ENCODE data around the gene NMNAT2. TPM values are rescaled to one million over a fixed set of nuclear protein-coding genes. Genes with fewer than 3 reads are reported as not detected.

The NMNAT2 gene
- total and polyA plus RNA-seq, 2 donors = 0.23 to 0.28 TPM

DNA sequence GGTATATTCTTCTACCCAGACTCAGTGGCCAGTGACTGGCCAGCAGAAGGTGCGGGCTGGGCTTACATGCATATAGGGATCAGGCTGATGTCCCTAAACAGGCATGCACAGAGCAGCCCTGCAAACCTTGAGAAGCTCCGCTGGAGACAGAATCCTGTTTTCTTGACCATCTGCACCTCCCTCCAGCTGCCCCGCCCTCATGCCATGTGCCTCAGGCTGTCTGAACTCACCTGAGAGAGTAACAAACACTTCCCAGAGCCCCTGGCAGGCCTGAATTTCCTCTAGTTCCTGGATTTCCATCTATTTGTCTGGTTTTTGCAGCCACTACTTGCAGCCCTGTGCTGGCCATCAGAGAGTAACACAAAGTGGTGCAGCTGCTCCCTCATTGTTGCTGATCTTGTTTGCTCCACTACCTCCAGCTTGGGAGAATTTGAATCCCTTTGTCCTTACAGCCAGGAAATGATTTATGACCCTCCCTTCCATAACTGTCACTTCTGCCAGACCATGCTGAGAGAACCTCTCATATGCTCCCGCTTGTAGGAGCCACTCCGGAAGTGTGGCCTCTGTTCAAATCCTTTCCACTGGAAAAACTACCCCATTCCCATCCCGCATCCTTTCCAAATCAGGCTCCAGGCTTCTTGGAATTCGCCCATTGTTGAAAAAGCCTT is 113.6 kb downstream of the NMNAT2 start:
- no peak for DNase-seq (ENCODE audit: low read depth in 6 of 9, low spot score in 9 of 9)
- 96% methylated on average over 7 of the region's 7 CpGs for WGBS
- Histone ChIP-seq H3K27ac (ENCODE audit: low read depth in 1 of 2, low read length in 1 of 2) (no peak overlapping the region), H3K9me3 (ENCODE audit: control insufficient read depth in 2 of 2, insufficient read depth in 1 of 2, low read length in 1 of 2) (no peaks in the 10 kb centered on the region), H3K27me3 (ENCODE audit: control insufficient read depth in 2 of 2, insufficient read depth in 1 of 2, low read length in 1 of 2) (no peaks in the 10 kb centered on the region), H3K4me3 (ENCODE audit: low read length in 2 of 2) (no peak overlapping the region), H3K4me1 (ENCODE audit: control insufficient read depth in 2 of 2, insufficient read depth in 2 of 2, low read length in 2 of 2) (no peaks in the 10 kb centered on the region), H3K36me3 (ENCODE audit: control insufficient read depth in 2 of 2, insufficient read depth in 2 of 2, low read length in 1 of 2) (no peaks in the 10 kb centered on the region)

DNA sequence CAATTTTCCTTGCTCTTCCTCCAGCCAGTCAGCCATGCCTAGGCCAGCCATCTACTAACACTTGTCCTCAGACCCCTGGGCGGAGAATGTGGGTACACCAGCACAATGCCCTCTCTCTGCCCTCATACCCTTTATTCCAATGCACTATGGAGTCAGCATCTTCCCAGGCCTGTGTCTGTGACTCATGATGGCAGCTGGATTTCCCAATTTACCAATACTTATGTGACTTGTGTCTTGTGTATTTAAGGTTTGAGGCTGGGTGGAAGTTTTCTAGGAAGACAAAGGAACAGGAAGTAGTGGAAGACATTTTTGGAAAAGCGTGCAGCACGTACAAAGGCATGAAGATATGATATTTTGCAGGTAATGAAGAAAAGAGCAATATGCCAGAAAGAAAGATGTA is 114.3 kb downstream of the NMNAT2 start:
- no peak for DNase-seq (ENCODE audit: low read depth in 6 of 9, low spot score in 9 of 9)
- Histone ChIP-seq H3K36me3 (ENCODE audit: control insufficient read depth in 2 of 2, insufficient read depth in 2 of 2, low read length in 1 of 2) (no peaks in the 10 kb centered on the region), H3K27me3 (ENCODE audit: control insufficient read depth in 2 of 2, insufficient read depth in 1 of 2, low read length in 1 of 2) (no peaks in the 10 kb centered on the region), H3K4me3 (ENCODE audit: low read length in 2 of 2) (no peak overlapping the region), H3K27ac (ENCODE audit: low read depth in 1 of 2, low read length in 1 of 2) (no peak overlapping the region), H3K9me3 (ENCODE audit: control insufficient read depth in 2 of 2, insufficient read depth in 1 of 2, low read length in 1 of 2) (no peaks in the 10 kb centered on the region), H3K4me1 (ENCODE audit: control insufficient read depth in 2 of 2, insufficient read depth in 2 of 2, low read length in 2 of 2) (no peaks in the 10 kb centered on the region)
- 97% methylated on average over 3 of the region's 3 CpGs for WGBS

- no peak for DNase-seq (ENCODE audit: low read depth in 6 of 9, low spot score in 9 of 9)
- H3K9me3 ChIP-seq (ENCODE audit: control insufficient read depth in 2 of 2, insufficient read depth in 1 of 2, low read length in 1 of 2) = no peaks in the 10 kb centered on the region
- no peaks in the 10 kb centered on the region for H3K4me1 ChIP-seq (ENCODE audit: control insufficient read depth in 2 of 2, insufficient read depth in 2 of 2, low read length in 2 of 2)
- H3K27ac ChIP-seq (ENCODE audit: low read depth in 1 of 2, low read length in 1 of 2) = no peak overlapping the region
- H3K36me3 ChIP-seq (ENCODE audit: control insufficient read depth in 2 of 2, insufficient read depth in 2 of 2, low read length in 1 of 2) = no peaks in the 10 kb centered on the region
- H3K27me3 ChIP-seq (ENCODE audit: control insufficient read depth in 2 of 2, insufficient read depth in 1 of 2, low read length in 1 of 2) = no peaks in the 10 kb centered on the region
- 63% methylated on average over 4 of the region's 4 CpGs for WGBS
- no peak overlapping the region for H3K4me3 ChIP-seq (ENCODE audit: low read length in 2 of 2)
These were observed 114.9 kb downstream of the NMNAT2 start for GRCh38 chr1:183303323-183303645.

DNA sequence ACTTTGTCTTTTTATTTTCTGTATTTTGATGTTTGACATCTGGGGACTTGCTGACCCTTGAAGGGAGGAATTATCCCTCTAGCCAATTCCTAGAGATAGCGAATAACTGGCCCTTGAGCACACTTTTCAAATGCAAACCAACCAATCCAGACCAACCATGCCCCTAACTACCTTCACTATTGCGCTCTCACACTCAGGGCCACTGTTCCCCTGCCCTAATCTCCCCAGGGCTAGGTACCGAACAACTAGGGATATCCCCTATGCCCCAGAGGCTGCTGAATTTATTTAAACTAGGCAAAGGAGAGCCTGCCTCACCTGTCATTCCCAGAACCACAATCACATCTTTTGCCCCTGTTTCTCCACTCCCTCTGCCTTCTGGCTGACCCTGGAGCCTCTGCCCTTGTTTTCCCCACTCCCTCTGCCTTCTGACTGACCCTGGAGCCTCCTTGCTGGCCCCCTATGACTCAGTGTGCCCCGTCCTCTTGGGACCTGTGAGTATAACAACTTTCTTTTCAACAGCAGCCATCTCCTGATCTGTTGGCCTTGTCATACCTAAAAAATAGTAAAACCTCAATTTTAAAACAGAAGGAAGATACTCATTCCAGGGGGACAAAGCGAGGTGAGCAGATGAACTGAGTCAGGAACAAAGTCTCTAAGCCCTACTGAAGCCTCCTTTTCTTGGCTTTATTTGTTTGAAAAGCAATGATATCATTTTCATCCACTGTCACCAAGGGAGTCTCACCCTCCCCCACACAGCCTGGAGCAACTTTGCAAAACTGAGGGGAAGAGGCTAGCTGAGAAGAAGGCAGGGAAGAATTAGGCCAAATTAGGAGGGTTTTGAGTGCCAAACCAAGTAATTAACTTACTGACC is 115.5 kb downstream of the NMNAT2 start:
- no peak for DNase-seq (ENCODE audit: low read depth in 6 of 9, low spot score in 9 of 9)
- Histone ChIP-seq H3K4me3 (ENCODE audit: low read length in 2 of 2) (no peak overlapping the region), H3K4me1 (ENCODE audit: control insufficient read depth in 2 of 2, insufficient read depth in 2 of 2, low read length in 2 of 2) (no peaks in the 10 kb centered on the region), H3K36me3 (ENCODE audit: control insufficient read depth in 2 of 2, insufficient read depth in 2 of 2, low read length in 1 of 2) (no peaks in the 10 kb centered on the region), H3K27me3 (ENCODE audit: control insufficient read depth in 2 of 2, insufficient read depth in 1 of 2, low read length in 1 of 2) (no peaks in the 10 kb centered on the region), H3K27ac (ENCODE audit: low read depth in 1 of 2, low read length in 1 of 2) (no peak overlapping the region), H3K9me3 (ENCODE audit: control insufficient read depth in 2 of 2, insufficient read depth in 1 of 2, low read length in 1 of 2) (no peaks in the 10 kb centered on the region)
- WGBS = 95% methylated on average over 5 of the region's 5 CpGs

DNA sequence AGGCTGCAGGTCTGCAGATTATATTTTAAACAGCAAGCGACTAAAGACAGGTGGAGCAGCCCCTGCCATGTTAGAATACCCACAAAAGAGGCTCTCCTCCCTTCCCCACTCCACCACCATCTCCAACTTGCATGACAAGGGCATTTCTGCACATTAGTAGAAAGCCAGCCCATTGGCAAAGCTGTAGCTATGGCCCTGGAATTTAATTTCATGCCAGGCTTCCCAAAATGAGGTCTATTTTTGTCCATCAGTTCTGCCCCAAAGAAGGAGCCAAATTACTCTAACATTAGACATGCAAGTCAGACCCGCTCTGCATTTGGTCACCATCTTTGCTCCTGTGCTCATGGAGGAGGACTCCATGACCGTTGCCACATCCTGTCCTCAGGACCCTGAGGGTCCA is 116.9 kb downstream of the NMNAT2 start:
- H3K27ac ChIP-seq (ENCODE audit: low read depth in 1 of 2, low read length in 1 of 2) = no peak overlapping the region
- no peaks in the 10 kb centered on the region for H3K4me1 ChIP-seq (ENCODE audit: control insufficient read depth in 2 of 2, insufficient read depth in 2 of 2, low read length in 2 of 2)
- H3K4me3 ChIP-seq (ENCODE audit: low read length in 2 of 2) = no peak overlapping the region
- no peaks in the 10 kb centered on the region for H3K27me3 ChIP-seq (ENCODE audit: control insufficient read depth in 2 of 2, insufficient read depth in 1 of 2, low read length in 1 of 2)
- no peak for DNase-seq (ENCODE audit: low read depth in 6 of 9, low spot score in 9 of 9)
- H3K36me3 ChIP-seq (ENCODE audit: control insufficient read depth in 2 of 2, insufficient read depth in 2 of 2, low read length in 1 of 2) = no peaks in the 10 kb centered on the region
- no peaks in the 10 kb centered on the region for H3K9me3 ChIP-seq (ENCODE audit: control insufficient read depth in 2 of 2, insufficient read depth in 1 of 2, low read length in 1 of 2)
- 82% methylated on average over 3 of the region's 3 CpGs for WGBS

- Histone ChIP-seq H3K9me3 (ENCODE audit: control insufficient read depth in 2 of 2, insufficient read depth in 1 of 2, low read length in 1 of 2) (no peaks in the 10 kb centered on the region), H3K4me1 (ENCODE audit: control insufficient read depth in 2 of 2, insufficient read depth in 2 of 2, low read length in 2 of 2) (no peaks in the 10 kb centered on the region), H3K36me3 (ENCODE audit: control insufficient read depth in 2 of 2, insufficient read depth in 2 of 2, low read length in 1 of 2) (no peaks in the 10 kb centered on the region), H3K4me3 (ENCODE audit: low read length in 2 of 2) (no peak overlapping the region), H3K27ac (ENCODE audit: low read depth in 1 of 2, low read length in 1 of 2) (no peak overlapping the region), H3K27me3 (ENCODE audit: control insufficient read depth in 2 of 2, insufficient read depth in 1 of 2, low read length in 1 of 2) (no peaks in the 10 kb centered on the region)
- no peak for DNase-seq (ENCODE audit: low read depth in 6 of 9, low spot score in 9 of 9)
- WGBS = 97% methylated on average over 1 of the region's 1 CpG
These were observed 117.4 kb downstream of the NMNAT2 start for GRCh38 chr1:183300828-183301227.

DNA sequence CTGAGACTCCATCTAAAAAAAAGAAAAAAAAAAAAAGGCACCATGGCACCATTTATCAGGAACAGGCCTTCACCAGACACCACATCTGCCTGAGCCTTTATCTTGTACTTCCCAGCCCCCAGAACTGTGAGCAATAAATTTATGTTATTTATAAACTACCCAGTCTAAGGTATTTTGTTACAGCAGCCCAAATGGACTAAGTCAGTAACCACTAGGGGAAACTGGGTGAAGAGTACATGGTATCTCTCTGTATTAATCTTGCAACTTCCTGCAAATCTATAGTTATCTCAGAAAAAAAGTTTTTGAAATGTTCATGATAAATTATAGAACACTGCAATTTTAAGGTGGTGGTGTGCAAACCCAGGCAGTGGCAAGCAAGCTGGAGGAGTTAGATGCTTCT is 117.8 kb downstream of the NMNAT2 start:
- H3K4me1 ChIP-seq (ENCODE audit: control insufficient read depth in 2 of 2, insufficient read depth in 2 of 2, low read length in 2 of 2) = no peaks in the 10 kb centered on the region
- no peak for DNase-seq (ENCODE audit: low read depth in 6 of 9, low spot score in 9 of 9)
- H3K27me3 ChIP-seq (ENCODE audit: control insufficient read depth in 2 of 2, insufficient read depth in 1 of 2, low read length in 1 of 2) = no peaks in the 10 kb centered on the region
- no peaks in the 10 kb centered on the region for H3K36me3 ChIP-seq (ENCODE audit: control insufficient read depth in 2 of 2, insufficient read depth in 2 of 2, low read length in 1 of 2)
- H3K9me3 ChIP-seq (ENCODE audit: control insufficient read depth in 2 of 2, insufficient read depth in 1 of 2, low read length in 1 of 2) = no peaks in the 10 kb centered on the region
- no peak overlapping the region for H3K4me3 ChIP-seq (ENCODE audit: low read length in 2 of 2)
- H3K27ac ChIP-seq (ENCODE audit: low read depth in 1 of 2, low read length in 1 of 2) = no peak overlapping the region

DNA sequence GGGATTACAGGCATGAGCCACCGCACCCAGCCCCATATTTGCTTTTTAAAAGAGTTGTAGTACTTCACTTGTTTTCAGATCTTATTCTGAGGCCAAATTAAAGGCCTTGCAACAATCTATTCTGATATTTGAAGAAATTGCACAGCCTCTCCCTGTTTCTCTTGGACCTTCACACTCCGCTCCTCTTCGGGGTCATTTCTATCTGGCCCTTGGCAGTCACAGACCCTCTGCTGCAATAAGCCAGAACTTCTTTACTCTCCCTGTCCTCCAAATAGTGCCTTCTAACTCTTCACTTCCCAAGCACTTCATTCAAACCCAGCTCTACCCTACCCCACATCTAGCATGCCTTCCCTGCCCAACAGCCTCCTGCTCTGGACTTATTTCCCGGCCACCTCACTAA is 121.4 kb downstream of the NMNAT2 start:
- no peak overlapping the region for H3K27ac ChIP-seq (ENCODE audit: low read depth in 1 of 2, low read length in 1 of 2)
- H3K9me3 ChIP-seq (ENCODE audit: control insufficient read depth in 2 of 2, insufficient read depth in 1 of 2, low read length in 1 of 2) = no peaks in the 10 kb centered on the region
- no peaks in the 10 kb centered on the region for H3K4me1 ChIP-seq (ENCODE audit: control insufficient read depth in 2 of 2, insufficient read depth in 2 of 2, low read length in 2 of 2)
- no peak overlapping the region for H3K4me3 ChIP-seq (ENCODE audit: low read length in 2 of 2)
- DNase-seq (ENCODE audit: low read depth in 6 of 9, low spot score in 9 of 9) = no peak
- 98% methylated on average over 4 of the region's 4 CpGs for WGBS
- no peaks in the 10 kb centered on the region for H3K36me3 ChIP-seq (ENCODE audit: control insufficient read depth in 2 of 2, insufficient read depth in 2 of 2, low read length in 1 of 2)
- H3K27me3 ChIP-seq (ENCODE audit: control insufficient read depth in 2 of 2, insufficient read depth in 1 of 2, low read length in 1 of 2) = no peaks in the 10 kb centered on the region

- no peaks in the 10 kb centered on the region for H3K36me3 ChIP-seq (ENCODE audit: control insufficient read depth in 2 of 2, insufficient read depth in 2 of 2, low read length in 1 of 2)
- H3K27ac ChIP-seq (ENCODE audit: low read depth in 1 of 2, low read length in 1 of 2) = no peak overlapping the region
- DNase-seq (ENCODE audit: low read depth in 6 of 9, low spot score in 9 of 9) = no peak
- H3K4me3 ChIP-seq (ENCODE audit: low read length in 2 of 2) = no peak overlapping the region
- no peaks in the 10 kb centered on the region for H3K4me1 ChIP-seq (ENCODE audit: control insufficient read depth in 2 of 2, insufficient read depth in 2 of 2, low read length in 2 of 2)
- 73% methylated on average over 5 of the region's 5 CpGs for WGBS
- no peaks in the 10 kb centered on the region for H3K9me3 ChIP-seq (ENCODE audit: control insufficient read depth in 2 of 2, insufficient read depth in 1 of 2, low read length in 1 of 2)
- no peaks in the 10 kb centered on the region for H3K27me3 ChIP-seq (ENCODE audit: control insufficient read depth in 2 of 2, insufficient read depth in 1 of 2, low read length in 1 of 2)
These were observed 122.7 kb downstream of the NMNAT2 start for GRCh38 chr1:183295521-183295920.

All from thymus (tissue), 11 donors.